Bladder microvascular endothelial cell (primary cell): ENCODE measurements around the gene NSMF. TPM values are rescaled to one million over a fixed set of nuclear protein-coding genes. Genes with fewer than 3 reads are reported as not detected.

ENCODE experiments used
- total RNA-seq: library from RNA; depleted of rRNA; stranded (reverse); fragments of >200 nt; gene quantifications from 2 replicates; pipeline ENCODE4 v1.2.3, GENCODE V29; 2014

NSMF gene
- total RNA-seq: 11.0 and 20.5 TPM in 2 replicates

GRCh38 chr9:137459152-137459600 lies at the start of gene NSMF:
Gene NSMF (minus strand): TSS chr9:137459334. CDS start chr9:137459102, 232 bp downstream.

GRCh38 chr9:137441289-137441934 lies 17.7 kb downstream of the NSMF start, which contains the start of gene ENTPD8:
Gene ENTPD8 (minus strand): TSS chr9:137441357. CDS start chr9:137438285, 3,072 bp downstream.

DNA sequence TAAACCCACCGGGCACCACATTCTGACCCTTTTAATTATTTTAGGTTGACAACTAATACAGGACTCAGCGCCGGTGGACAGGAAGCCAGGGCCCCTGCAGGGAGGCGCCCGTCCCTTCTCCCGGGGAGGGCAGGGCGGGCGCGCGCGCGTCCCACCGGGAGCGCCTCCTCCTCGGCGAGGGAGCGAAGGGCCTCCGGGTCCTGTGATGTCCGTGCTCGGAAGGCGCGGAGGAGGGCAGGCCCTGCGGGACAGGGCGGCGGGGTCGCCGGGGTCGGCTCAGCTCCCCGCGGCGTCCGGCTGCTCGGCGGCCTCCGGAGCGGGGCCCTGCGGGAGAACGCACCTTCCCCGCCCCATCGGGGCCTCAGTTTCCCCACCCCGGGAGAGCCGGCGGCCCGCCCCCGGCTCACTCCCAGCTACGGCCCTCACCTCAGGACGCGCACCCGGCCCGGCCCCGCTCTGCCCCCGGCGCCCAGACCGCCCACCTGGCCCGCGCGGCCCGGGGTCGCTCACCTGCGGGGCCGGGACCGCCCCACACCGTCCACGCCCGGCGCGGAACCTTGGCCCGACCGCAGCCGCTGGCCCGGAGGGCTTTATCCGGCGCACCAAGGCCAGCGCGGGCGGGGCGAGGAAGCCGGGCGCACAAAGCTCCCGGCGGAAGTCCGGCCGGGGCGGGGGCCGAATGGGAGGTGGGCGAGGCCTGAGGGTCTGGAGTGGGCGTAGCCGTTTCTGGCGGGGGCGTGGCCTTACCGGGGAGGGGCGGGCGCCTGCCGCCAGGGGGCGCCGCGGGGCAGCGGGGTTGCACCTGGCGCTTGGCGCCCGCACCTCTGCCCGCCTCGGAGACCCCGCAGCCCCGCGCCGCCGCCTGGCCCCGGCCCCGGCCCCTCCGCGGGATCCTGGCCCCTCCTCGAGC lies 36.3 kb downstream of the NSMF start, which contains the start of the genes EXD3 and NOXA1:
Gene EXD3, minus strand, starts transcription at position 559 of the 910 bp plus-strand sequence. CDS start 27,805 bp downstream, outside the sequence.
Gene NOXA1, plus strand, starts transcription at position 790 of the 910 bp plus-strand sequence. CDS start 137 bp downstream, outside the sequence.

Other genes starting within 250 kb of the NSMF start
- gene RNF208, start 237.1 kb downstream of the NSMF start, total RNA-seq: 0.16 and 0.31 TPM in 2 replicates
- 0.16 TPM in 1 of 2 replicates, not detected in the other for gene CYSRT1, start 234.2 kb downstream of the NSMF start, total RNA-seq
- not detected in 2 replicates for gene RNF224, start 231.8 kb downstream of the NSMF start, total RNA-seq
- not detected in 2 replicates for gene SLC34A3, start 228.4 kb downstream of the NSMF start, total RNA-seq
- gene TUBB4B, start 218.0 kb downstream of the NSMF start, total RNA-seq: 196 and 202 TPM in 2 replicates
- gene STPG3, start 208.0 kb downstream of the NSMF start, total RNA-seq: not detected in 2 replicates
- 63.6 and 66.1 TPM in 2 replicates for gene NELFB, start 204.0 kb downstream of the NSMF start, total RNA-seq
- gene TOR4A, start 181.6 kb downstream of the NSMF start, total RNA-seq: 14.9 and 27.1 TPM in 2 replicates
- 28.1 and 30.0 TPM in 2 replicates for gene NRARP, start 157.1 kb downstream of the NSMF start, total RNA-seq
- gene EXD3, start 36.2 kb downstream of the NSMF start, total RNA-seq: 18.0 and 25.7 TPM in 2 replicates
- gene NOXA1, start 35.9 kb downstream of the NSMF start, total RNA-seq: 0.97 and 2.1 TPM in 2 replicates
- 0.06 and 0.16 TPM in 2 replicates for gene ENTPD8, start 18.0 kb downstream of the NSMF start, total RNA-seq
- 0.49 and 1.3 TPM in 2 replicates for gene PNPLA7, start 91.1 kb upstream of the NSMF start, total RNA-seq
- gene MRPL41, start 92.5 kb upstream of the NSMF start, total RNA-seq: 48.6 and 66.5 TPM in 2 replicates
- 17.2 and 28.9 TPM in 2 replicates for gene DPH7, start 119.6 kb upstream of the NSMF start, total RNA-seq
- gene ZMYND19, start 131.2 kb upstream of the NSMF start, total RNA-seq: 14.7 and 15.0 TPM in 2 replicates
- 25.7 and 32.6 TPM in 2 replicates for gene ARRDC1, start 146.4 kb upstream of the NSMF start, total RNA-seq
- 41.9 and 85.3 TPM in 2 replicates for gene EHMT1, start 159.7 kb upstream of the NSMF start, total RNA-seq